GM04503 (cell line): ENCODE data around the gene C16orf96.

Source experiments
- DNase-seq: peaks from one replicate; pipeline ENCODE4 v3.0.0-alpha.2; 2012; ENCODE audit warnings: low read depth

C16orf96 gene

DNA sequence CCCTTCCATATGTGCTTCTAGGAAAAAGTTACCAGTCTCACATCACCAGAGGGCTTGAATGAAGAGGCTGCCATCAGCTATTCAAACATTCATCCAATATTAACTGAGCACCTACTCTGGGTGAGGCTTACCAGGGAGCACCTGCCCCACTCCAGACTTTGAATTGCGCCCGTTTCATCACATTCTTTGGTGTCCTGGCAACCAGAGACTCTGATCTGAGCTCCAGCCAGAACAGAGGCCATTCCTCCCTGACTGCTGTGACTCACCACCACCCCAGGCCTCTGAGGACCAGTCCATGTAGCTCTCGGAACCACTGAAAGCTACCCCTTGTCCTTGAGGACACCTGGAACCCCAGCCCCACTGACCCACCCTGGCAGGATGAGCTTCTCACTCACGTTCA lies at the start of gene C16orf96:
TSS of gene C16orf96 (plus strand) at position 229 of the 400 bp plus-strand sequence. CDS start at position 379, 150 bp downstream.
- no peak for DNase-seq

GRCh38 chr16:4506450-4506849 lies 49.7 kb upstream of the C16orf96 start:
- DNase-seq, result peak; percentile 43

DNA sequence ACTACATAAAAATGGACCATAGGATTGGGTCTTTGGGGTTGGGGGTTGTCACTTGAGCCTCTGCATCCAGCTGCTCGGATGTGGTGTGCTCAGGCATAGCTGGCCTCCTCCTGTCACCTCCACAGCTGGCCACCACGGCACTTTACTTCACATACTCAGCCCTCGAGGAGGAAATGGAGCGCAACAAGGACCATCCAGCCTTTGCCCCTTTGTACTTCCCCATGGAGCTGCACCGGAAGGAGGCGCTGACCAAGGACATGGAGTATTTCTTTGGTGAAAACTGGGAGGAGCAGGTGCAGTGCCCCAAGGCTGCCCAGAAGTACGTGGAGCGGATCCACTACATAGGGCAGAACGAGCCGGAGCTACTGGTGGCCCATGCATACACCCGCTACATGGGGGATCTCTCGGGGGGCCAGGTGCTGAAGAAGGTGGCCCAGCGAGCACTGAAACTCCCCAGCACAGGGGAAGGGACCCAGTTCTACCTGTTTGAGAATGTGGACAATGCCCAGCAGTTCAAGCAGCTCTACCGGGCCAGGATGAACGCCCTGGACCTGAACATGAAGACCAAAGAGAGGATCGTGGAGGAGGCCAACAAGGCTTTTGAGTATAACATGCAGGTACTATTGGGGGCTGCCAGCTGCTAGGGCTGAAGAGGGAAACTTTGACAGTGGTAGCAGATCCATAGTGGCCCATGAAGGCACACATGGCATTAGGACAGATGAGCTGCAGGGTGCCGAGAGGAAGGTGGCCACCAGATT lies 48.4 kb upstream of the C16orf96 start:
- no peak for DNase-seq

DNA sequence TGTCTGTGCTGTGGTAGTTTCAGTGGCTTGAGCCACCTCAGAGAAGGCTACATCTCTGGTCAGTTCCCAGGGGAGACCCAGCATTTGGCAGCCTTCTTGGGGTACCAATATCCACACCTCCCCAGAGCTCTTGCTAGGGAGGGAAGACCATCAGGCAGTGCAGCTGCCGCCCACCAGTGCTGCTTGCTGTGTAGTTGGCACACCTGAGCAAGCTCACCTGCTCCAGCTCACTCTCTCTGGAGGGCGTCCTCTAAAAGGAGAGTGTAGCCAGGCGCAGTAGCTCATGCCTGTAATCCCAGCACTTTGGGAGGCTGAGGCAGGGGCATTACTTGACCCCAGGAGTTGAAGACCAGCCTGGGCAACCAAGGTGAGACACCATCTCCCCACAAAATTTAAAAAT lies 47.3 kb upstream of the C16orf96 start:
- no peak for DNase-seq

- no peak for DNase-seq
Measured at GRCh38 chr16:4509420-4509819, 46.7 kb upstream of the C16orf96 start.

DNA sequence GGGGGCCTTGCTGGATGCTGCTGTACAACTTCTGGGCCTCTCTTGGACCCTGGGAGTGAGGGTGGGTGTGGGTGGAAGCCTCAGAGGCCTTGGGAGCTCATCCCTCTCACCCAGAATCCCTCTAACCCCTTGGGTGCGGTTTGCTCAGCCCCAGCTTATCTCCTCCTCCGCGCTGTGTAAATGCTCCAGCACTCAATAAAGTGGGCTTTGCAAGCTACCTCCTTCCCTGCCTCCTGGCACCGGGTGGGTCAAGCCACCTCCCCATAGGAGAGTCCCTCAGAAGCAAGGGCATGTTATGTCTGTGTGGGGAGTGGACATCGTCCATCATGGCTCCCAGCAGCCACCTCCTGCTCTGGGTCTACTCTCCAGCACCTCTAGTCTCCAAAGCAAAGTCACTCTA lies 46.0 kb upstream of the C16orf96 start:
- DNase-seq, result no peak

DNA sequence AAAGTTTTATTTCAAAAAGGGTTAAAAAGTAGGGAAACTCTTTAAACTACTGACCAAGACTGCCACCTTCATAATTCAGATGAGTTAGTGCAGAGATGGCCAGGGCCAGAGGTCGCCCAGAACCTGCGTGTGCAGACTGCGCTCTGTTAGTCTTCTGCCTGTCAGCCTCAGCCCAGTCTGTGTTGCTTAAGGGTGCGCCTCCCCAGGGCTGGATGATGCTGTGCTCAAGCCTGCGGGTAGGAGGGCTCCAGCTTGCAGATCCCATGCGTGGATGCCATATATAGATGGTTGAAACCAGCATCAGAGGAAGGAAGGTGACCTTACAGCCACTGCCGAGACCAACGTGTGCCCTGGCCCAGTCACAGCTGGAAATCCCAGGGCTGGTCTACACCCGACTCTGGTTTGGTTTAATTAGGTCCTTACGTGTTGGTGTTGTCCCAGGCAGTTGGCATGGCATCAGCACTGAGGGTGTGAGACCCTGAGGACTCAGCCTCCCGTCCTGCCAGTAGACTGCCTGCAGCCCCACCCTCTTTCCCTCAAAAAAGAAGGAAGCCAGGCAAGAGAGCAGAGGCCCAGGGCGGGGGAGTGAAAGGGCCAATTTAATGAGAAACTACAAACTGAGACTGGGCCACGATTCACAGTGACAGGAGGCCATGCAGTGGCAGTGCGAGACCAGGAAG lies 45.3 kb upstream of the C16orf96 start:
- DNase-seq, result no peak

DNA sequence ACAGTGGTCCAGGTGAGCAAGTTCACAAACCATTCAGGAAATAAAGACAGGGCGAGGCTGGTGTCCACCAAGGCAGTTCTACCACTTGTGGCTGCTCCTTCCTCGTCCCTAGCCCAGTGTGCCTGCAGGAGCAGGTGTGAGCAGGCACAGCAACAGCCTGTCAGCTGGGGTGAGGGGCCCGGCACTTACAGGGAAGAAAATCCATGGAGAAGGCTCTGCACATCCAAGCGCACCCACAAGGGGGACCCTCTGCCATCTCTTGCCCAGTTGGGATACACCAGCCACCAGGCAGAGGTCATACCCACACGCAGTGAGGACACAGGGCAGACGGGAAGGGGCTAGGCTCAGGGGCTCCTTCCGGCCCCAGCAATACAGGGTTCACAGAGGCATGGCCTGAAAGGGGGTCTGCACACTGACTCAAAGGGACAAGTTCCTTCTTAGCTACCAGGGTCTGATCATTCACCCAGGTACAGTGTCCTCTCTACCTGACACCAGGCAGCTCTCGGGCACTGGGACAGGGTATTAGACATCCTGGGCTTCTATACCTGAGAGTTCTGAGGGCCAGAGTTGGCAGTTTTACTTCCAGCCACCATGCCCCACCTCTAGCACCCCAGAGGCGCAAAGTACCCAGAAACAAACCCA lies 44.6 kb upstream of the C16orf96 start:
- DNase-seq, result no peak

GRCh38 chr16:4512473-4512872 lies 43.7 kb upstream of the C16orf96 start:
- DNase-seq, result no peak

DNA sequence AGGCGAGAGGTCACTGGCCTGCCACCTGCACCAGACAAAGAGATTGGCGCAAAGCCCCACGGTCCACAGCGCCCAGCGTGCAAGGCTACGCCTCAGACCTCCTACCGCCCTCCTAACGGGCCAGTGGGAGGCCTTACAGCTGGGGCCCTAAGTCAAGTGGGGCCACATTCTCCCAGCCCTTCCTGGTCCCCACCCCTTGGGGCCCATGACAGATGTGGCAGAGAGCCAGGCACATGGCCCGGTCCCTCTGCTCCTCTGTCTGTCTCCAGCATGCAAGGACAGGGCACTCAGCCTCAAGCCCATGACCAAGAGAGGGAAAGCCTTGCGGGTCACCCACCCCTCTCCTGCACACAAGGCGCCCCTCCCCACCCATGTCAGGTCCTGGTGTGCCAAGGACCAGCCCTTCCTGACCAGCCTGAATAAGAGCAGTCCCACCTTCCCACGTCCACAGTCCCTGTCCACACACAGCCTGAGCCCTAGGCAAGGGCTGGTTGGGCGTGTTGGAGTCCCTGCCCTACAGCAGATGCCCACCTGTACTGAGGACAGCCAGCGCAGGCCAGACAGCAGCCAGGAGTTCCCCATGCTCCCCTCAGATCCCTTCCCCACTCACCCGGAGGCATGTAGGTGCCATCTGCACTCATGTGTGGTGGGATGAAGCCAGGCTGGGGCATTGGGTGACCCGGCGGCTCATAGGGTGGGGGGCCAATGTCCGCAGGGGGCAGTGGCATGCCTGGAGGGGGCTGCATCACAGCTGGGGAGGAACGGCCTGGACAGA lies 42.9 kb upstream of the C16orf96 start:
- no peak for DNase-seq

DNA sequence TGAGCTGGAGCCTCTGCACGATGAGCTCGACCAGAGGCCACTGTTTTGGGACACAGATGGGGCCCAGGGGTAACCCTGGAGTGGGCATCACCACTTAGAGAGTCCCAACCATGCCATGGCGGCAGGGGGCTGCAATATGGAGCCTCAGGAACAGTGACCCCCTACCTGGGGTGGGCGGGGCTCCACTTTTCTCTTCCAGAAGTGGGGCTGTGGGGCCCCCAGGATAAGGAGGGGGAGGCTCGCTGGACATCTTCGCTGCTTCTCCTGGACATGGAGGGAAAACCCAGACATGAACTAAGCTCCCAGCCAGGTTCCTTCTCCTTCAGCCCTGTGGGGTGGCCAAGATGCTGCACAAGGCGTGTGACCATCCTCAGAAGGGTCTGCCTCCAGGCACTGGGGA lies 42.3 kb upstream of the C16orf96 start:
- DNase-seq, result no peak

DNA sequence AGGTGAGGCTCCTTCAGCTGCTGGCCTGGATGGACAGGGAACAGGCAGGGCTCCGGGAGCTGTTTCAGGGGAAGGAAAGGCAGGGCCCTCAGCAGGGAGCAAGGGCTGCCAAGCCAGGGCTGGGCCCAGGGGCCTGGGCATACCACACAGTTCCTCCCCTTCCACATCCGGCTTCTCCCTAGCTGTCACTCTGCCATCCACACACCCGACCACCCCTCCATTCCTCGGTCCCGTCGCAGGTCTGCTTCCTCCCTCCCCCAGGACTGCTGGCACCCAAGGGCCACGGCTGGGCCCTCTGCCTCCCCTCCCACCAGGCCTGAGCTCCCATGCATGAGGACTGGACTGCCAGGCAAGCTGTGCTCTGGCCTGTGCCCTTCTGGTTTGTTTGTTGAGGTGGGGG lies 41.5 kb upstream of the C16orf96 start:
- no peak for DNase-seq

GRCh38 chr16:4515611-4516233 lies 40.4 kb upstream of the C16orf96 start:
- DNase-seq, result no peak

GRCh38 chr16:4517812-4518680 lies 38.1 kb upstream of the C16orf96 start:
- no peak for DNase-seq

DNA sequence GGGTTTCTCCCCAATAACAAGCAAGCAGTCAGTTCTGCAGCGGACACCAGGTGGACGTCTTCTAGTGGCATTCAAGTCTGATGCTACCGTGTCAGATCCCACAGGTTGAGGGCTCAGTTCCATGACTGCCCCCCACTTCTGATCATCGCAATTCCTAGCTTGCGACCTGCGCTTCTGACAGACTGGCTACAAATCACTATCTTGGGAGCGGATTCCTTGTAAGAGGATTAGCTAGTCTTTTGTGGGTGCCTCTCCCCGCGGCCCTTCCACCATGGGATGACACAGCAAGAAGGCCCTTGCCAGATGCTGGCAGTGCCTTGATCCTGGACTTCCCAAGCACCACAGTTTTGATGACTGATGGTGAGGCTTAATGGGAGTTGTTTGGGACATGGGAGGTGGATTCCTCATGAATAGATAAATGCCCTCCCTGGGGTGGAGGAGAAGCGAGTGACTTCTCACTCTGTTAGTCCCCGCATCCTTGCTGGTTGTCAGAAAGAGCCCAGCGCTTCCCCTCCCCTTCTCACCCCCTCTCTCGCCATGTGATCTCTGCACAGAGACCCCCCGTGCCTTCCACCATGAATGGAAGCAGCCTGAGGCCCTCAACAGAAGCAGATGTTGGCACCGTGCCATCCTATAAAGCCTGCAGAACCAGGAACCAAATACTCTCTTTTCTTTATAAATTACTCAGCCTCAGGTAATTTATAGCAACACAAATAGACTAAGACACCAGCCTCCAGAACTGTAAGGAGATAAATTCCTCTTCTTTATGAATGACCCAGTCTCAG lies 36.7 kb upstream of the C16orf96 start:
- DNase-seq, result no peak

DNA sequence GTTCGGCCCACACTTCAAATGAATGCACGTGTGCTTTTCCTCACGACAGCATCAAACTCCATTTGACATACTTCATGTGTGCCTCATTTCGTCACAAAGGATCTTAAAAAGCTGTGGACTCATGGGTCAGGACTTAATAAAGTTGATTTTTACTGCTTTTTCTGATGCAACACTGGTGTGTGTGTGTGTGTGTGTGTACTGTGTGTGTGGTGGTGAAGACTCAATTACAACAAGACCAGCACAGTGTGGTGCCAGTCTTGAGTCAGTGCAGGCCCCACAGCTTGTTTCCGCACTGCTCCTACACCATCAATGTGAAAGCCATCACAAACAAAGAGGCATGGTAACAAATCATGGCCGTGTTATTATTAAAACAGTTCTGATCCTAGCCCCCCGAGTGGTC lies 35.2 kb upstream of the C16orf96 start:
- DNase-seq, result no peak

- no peak for DNase-seq
Measured at GRCh38 chr16:4522051-4522581, 34.0 kb upstream of the C16orf96 start.

GRCh38 chr16:4523686-4524085 lies 32.5 kb upstream of the C16orf96 start:
- no peak for DNase-seq

GRCh38 chr16:4524571-4524970 lies 31.6 kb upstream of the C16orf96 start:
- no peak for DNase-seq

DNA sequence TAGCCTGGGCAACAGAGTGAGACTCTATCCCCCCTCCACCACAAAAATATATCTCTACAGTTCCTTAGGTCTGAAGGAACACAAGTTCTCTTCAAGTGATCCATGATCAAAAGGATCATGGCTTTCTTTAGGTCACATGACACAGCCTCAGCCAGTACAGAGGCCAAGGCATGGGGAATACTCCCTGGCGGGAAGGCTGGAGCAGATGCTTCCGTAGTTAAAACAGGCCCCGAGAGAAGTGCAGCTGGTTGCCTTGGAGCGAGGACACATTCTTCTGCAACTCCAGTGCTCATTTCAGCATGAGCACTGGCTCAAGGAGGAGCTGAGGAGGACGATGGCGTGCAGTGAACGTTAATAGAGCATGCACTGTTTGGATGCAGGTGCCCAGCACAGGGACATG lies 31.1 kb upstream of the C16orf96 start:
- DNase-seq, result no peak
